ENCODE results near the gene NBEA.

The NBEA gene

DNA sequence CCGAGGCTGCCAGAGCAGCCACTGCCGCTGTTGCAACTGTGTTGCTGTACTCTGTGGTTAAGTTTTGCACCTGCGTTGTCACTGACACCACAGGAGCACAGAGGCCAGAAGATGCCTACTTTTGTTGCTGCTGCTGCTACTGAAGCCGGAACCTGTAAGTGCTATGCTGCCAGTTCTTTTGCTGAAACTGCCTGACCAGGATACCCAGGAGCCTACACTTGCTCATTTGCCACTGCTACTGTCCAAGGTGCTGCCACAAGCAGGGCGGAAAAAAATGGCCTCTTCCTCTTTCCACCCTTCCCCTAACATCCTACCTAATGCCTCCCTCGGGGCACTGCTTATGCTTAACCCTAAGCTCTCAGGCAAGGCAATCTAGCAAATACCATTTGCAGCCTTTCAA is 29.0 kb upstream of the NBEA start:
- TF ChIP-seq, protein P1, sequence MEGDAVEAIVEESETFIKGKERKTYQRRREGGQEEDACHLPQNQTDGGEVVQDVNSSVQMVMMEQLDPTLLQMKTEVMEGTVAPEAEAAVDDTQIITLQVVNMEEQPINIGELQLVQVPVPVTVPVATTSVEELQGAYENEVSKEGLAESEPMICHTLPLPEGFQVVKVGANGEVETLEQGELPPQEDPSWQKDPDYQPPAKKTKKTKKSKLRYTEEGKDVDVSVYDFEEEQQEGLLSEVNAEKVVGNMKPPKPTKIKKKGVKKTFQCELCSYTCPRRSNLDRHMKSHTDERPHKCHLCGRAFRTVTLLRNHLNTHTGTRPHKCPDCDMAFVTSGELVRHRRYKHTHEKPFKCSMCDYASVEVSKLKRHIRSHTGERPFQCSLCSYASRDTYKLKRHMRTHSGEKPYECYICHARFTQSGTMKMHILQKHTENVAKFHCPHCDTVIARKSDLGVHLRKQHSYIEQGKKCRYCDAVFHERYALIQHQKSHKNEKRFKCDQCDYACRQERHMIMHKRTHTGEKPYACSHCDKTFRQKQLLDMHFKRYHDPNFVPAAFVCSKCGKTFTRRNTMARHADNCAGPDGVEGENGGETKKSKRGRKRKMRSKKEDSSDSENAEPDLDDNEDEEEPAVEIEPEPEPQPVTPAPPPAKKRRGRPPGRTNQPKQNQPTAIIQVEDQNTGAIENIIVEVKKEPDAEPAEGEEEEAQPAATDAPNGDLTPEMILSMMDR (IDR thresholded peaks at IDR 0.05) = no peak

DNA sequence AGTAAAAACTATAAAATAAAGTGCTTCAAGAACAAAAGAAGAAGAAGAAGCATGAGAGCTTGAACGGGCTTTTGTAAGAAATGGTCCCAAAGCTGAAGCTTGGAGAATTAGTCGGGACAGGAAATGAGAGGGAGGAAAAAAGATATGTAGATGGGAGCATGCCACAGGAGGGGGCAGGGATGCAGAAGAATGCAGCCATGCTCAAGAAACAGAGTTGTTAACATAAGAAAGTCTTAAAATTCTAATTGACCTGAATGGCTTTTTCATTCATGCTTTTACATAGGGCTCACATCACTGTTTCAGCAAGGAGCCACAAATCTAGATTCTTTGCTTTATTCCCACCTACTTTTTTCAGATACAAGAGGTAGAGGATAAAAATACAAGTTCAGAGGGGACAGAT is 27.7 kb upstream of the NBEA start:
- TF ChIP-seq, protein P1 (IDR thresholded peaks at IDR 0.05) = no peak

DNA sequence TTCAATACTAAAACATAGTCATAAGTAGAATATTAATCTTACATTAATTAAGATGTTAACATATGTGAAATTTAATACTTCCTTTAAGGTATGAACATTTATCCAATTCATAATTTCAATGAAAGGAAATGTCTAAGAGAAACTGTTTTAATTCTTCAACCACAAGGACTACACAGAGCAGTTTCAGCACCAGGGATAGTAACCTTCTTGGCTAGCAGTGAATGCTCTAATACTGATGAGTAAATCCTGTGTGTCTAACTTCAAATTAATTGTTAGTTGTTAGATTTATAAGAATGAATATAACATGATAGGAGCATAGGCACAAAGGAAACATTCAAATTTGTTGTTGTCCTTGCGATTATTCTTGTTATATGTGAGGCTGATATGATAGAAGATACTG is 15.6 kb upstream of the NBEA start:
- TF ChIP-seq, protein P1 (IDR thresholded peaks at IDR 0.05) = no peak

DNA sequence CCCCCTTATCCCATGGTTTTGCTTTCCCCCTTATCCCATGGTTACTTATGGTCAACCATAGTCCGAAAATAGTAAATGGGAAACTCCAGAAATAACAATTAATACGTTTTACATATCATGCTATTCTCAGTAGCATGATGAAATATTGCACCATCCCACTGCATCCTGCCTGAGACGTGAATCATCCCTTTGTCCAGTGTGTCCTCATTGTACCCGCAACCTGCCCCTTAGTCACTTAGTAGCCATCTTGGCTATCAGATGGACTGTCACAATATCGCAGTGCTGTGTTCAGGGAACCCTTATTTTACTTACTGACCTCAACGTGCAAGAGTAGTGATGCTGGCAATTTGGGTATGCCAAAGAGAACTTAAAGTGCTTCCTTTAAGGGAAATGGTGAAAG is 10.5 kb upstream of the NBEA start:
- TF ChIP-seq, protein P1 (IDR thresholded peaks at IDR 0.05) = no peak

DNA sequence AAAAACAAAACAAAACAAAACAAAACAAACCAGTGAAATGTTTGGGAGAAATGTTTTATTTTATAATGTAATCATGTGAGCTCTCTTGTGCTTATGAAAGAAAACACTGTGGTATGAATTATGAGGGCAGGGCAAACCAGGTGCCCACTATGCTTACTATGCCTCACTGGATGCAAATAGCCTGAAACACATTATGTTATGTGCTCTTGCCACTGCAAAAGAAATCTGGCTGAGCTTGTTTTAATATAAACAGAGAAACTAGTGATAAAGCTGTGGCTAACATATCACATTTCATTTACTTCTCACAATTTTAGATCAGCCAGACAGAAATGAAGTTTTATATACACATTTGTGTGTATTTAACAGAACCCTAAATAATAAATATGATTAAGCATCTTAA is 8.7 kb upstream of the NBEA start:
- TF ChIP-seq, protein P1 (IDR thresholded peaks at IDR 0.05) = no peak

DNA sequence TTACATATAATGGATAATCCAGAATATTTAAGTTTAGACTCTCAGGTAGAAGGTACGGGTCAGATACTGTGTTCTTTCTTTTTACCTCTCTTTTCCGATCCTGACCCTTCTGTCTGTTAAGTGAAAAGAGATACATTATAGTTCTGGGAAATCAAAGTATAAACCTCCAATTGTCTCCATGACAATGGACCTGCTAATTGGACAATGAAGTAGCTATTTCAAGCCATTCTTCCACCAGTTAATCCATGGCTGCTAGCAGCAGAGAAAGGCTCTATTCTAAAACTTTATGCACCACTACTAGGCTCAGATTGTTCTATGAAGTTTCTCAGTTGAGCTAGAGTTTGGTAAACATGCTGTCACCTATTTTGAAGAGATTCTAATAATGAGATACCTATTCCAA is 8.3 kb upstream of the NBEA start:
- TF ChIP-seq, protein P1 (IDR thresholded peaks at IDR 0.05) = no peak

DNA sequence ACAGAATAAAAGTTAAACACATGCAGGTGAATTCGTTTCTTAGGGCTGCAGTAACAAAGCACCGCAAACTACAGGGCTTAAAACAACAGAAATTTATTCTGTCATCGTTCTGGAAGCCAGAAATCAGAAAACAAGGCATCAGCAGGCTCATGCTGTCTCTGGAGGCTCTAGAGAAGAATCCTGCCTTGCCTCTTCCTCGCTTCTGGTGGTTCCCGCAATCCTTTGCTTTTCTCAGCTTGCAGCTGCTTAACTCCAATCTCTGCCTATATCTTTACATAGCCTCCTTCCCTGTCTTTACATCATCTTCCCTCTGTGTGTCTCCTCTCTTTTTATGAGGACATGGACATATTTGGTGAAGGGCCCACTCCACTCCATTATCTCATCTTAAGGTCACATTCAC is 6.2 kb upstream of the NBEA start:
- TF ChIP-seq, protein P1 (IDR thresholded peaks at IDR 0.05) = no peak

DNA sequence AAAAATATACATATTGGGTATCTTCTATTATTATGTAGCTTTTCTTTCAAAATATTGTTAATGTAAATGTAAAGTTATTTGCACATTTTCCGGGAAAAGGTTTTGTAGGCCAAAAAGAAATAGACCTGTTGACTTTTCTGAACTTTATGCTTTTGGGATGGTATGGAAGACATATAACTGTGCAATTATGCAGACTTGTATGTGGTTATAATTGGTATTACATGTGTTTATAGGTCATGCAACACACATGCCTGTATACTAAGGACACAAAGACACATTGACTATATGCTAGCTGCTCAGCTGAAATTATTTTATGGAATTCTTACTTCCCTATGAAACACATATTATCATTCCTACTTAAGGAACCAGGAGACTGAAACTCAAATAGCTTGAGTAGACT is 2.3 kb upstream of the NBEA start:
- TF ChIP-seq, protein P1 (IDR thresholded peaks at IDR 0.05) = no peak

All from LNCAP (cell line).